Ovary (tissue), 3 donors: Measurements from ENCODE around the gene DAZAP2.

Experiments used
- EP300 ChIP-seq: sonication (generic); formaldehyde crosslinking; IDR thresholded peaks from one replicate; pipeline ENCODE4 v1.6.1; 2017; ENCODE audit warnings: antibody characterized with exemption
- POLR2A ChIP-seq: fragments of 450-650 bp; IDR thresholded peaks from one replicate; pipeline ENCODE4 v1.6.1; 2017; ENCODE audit warnings: antibody characterized with exemption, mild to moderate bottlenecking, moderate library complexity
- TF ChIP-seq, protein P1 (sequence below), 3 donors: fragments of 450-650 bp in 2 of 3; fragments of 200-600 bp in 1 of 3; IDR thresholded peaks; one replicate each; pipeline versions ENCODE4 v1.5.1 to v1.8.0; 2016 to 2022; ENCODE audit warnings: antibody characterized with exemption in 3 of 3, mild to moderate bottlenecking in 1 of 3
- donor health status: DM: no; HTN: no; CAD: no.

DNA sequence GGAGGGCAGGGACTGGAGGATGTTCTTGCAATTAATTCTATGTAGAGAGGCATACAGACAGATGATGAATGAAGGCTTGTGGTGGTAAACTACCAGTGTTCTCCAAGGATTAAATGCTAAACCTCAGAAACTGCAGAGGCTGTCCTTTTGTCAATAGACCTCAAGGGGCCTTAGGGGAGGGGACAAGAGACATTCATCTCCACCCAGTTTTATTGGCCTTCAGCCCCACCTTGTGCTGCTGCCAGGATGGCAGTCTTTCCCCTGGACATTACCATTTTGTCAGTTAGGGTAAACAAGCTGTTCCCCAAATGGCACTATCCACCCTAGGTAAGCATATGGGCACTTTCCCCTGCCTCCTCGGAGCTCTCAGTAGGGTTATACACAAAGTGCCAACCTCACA lies 36.5 kb downstream of the DAZAP2 start:
- TF ChIP-seq, protein P1, sequence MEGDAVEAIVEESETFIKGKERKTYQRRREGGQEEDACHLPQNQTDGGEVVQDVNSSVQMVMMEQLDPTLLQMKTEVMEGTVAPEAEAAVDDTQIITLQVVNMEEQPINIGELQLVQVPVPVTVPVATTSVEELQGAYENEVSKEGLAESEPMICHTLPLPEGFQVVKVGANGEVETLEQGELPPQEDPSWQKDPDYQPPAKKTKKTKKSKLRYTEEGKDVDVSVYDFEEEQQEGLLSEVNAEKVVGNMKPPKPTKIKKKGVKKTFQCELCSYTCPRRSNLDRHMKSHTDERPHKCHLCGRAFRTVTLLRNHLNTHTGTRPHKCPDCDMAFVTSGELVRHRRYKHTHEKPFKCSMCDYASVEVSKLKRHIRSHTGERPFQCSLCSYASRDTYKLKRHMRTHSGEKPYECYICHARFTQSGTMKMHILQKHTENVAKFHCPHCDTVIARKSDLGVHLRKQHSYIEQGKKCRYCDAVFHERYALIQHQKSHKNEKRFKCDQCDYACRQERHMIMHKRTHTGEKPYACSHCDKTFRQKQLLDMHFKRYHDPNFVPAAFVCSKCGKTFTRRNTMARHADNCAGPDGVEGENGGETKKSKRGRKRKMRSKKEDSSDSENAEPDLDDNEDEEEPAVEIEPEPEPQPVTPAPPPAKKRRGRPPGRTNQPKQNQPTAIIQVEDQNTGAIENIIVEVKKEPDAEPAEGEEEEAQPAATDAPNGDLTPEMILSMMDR (IDR thresholded peaks at IDR 0.05), result no peak
- TF ChIP-seq POLR2A, result no peak
- TF ChIP-seq EP300, result no peak
